Stimulated activated CD8-positive, alpha-beta memory T cell treated with anti-CD3 and anti-CD28 coated beads, Interleukin-2, amount 100 ng/mL, for 1 hour (primary cell): Measurements from ENCODE around the gene ITPR1.
"Not testable (repeated sequence)": the region's sequence is repeated elsewhere in the genome, so short reads cannot be mapped to it uniquely, and the experiment has no call there.

Experiments
- DNase-seq, 2 donors: peaks; one replicate each; pipeline ENCODE4 v3.0.0-alpha.2; 2020; ENCODE audit warnings: low read depth in 2 of 2

The ITPR1 gene

DNA sequence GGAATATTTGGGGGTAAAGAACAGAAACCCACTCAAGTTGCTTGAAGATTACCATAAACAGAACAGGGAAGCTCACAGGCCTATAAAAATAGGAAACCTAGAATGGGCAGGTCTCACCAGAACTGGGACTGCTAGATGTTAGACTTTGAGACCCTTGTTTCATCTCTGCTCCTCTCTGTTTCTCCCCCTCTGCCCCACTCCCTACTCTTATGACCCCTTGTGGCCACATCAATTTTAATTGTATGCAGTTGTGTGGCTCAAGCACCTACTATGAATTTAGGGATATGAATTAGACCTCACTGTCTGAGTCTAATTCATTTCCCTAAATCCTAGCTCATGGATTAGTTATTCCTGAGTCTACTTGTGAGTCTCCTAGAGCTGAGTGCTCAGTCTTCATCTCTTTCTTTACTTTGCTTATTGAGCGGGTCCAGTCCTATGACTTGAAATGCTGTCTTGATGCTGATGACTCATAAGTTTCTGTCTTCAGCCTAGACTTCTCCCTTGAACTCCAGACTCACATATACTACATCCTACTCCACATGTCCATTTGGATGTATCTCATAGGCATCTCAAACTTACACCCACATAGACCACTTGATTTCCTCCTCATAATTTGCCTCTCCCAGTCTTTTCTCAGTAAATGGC, 78.7 kb downstream of the ITPR1 start:
- DNase-seq, result no peak

DNA sequence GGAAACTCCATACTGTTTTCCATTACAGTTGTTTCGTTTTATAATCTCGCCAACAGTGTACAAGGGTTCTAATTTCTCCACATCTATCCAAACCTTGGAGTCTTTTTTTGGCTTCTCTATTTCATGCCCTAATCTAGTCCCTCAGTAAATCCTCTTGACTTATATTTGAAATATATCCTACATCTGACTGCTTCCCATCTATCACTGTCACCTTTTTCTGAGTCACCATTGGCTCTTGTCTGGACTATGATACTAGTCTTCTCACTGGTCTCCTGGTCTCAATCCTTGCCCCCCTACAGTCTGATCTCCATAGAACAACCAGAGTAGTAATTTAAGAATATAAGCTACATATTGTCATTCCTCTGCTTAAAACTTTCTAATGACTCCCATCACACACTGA, 80.0 kb downstream of the ITPR1 start:
- DNase-seq, result no peak

DNA sequence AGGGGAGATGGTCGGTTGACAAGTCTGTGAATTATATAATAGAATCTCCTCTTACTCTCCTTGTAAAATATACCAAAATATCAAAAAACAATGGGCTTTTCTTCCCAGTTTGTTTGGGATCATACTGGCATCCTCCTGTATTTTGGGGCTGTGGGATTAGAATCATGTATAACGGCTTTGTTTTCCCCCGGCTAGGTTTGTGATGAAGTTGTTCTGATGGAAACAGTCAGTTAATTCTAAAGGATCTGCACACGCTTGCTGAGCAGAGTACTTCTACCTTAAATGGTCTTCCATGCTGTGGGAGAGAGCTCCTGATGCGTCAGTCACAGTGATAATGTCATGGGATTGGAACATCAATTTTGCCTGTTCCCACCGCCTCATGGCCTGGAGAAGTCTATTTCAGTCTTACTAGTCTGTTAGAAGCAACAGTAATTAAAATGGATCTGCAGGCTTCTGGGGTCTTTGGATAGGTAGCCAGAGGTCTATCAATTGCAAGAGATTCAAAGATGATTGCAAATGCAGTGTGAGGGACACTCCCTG, 81.3 kb downstream of the ITPR1 start:
- no peak for DNase-seq

DNA sequence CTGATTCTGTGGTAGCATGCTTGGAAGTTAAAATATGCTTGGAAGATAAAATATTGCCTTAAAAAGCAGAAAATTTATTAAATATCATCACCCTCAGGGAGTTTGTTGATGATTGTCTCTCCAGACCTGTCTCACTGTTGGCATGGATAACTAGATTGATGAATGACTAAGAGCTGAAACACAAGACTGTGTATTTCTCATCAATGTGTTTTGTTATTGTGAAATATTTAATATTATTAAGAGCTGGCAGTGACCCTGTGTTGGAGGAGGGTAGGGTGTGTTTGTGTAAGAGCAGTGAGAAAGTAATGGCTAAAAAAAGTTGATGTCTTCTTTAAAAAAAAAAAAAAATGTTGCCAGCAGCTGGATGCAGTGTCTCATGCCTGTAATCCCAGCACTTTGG, 82.2 kb downstream of the ITPR1 start:
- no peak for DNase-seq

DNA sequence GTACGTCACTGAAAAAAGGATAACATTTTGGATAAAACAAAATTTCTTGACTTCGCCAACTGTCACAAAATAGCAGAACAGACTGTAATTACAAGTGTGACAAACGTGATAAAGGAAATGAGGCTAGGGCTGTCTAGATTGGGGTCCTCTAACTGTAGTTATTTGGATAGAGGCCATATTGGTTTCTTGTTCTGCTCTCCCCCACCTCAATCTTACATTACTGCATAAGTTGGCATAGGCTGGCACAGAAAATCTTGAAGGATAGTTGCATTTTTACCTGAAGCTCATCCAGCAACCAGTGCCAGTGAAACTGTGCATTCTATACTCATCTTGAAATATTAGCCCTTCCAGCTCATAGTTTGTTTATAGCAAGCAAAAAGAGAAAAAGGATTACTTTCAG, 84.6 kb downstream of the ITPR1 start:
- no peak for DNase-seq

DNA sequence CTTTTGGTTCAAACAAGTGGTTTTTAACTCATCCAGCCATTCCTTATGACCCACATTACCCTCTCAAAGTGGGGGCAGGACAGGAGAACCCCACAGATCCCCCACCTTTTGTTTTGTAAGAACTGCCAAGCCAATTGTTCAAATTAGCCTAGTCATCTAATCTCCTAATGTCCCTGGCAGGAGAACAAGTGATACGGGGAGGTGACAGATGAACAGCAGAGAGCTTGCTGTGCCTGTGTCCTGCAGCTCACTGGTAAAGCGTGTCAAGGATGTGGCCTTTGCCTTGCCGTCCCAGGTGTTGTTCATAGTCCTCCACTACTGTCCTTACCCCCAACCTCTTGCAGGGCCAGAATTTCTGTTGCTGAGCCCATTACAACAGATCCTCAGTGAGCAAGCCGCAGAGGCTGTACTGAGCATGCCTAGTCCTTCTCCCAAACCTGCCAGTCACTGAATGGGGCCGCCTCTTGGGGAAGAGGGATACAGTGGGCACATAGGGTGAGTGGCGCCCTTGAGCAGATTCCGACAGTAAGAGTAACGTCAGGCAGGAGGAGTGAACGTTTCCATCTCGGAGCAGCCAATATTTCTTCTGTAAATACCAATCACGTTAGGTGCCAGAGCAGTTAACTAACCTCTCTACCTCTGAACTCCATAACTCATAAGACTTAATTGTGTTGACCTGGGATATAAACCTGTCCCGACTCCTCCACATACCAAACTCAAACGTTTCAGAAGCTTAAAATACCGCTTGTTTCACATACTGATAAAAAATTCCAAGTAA, 87.4 kb downstream of the ITPR1 start:
- DNase-seq, result no peak

DNA sequence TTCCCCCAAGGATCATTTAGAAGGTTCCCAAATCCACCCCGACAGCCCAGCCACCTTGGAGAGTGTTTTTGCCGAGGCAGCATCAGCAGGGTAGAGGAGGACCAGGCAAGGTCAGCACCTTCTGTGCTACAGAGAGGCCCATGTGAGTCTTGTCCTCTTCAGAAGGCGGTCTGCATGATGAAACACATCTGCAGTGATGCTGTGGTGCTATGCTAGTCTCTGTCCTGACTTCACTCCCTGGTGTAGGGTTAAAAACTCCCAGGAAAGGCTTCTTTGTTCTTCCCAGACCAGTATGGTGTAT, 87.9 kb downstream of the ITPR1 start:
- DNase-seq, result no peak

DNA sequence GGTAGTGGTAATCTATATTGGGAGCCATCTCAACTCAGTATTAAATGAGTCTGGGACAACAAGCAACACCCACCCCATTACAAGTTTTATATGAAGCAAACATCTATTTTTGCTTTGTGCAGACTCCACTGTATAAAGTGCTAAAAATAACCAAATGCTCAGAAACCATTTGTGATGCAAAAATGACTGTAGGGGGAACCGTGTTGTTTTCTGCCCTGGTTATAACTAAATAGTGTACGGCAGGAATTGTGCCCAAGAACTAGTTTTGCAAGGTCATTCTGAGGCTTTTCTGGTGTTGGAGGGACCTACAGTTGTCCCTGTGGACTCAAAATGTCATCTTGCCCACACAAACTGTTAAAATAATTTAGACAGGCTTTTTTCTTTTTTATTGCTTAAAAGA, 88.3 kb downstream of the ITPR1 start:
- DNase-seq, result no peak

DNA sequence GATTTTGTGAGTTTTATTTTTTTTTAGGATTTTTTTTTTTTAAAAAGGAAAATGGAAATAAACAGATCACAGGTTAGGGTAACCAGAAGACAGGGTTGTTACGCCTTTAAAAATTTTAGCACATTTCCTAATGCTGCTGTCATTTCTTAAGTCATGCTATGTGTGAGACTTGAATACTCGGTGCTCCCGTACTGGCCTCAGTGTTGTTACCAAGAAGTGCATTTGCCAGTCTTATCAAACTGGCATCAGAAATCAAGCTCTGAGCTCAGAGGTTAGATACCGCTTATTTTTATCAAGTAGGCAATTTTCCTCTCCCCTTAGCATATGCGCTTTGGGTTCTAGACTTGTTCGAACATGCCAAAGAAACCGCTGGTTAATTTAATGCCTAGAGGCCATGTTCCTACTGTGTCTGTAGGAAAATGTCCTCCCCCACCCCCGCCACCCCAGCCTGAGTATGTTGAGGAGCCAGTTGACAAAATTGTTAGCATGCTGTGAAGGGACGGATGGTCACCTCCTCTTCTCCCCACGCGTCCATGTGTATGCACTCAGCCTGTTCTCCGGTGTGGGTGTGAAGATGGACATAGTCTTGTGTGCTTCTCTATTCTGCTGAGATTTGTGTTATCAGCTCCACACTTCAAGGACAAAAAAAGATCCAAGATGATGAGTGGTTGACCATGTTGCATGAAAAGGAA, 88.9 kb downstream of the ITPR1 start:
- DNase-seq, result no peak

DNA sequence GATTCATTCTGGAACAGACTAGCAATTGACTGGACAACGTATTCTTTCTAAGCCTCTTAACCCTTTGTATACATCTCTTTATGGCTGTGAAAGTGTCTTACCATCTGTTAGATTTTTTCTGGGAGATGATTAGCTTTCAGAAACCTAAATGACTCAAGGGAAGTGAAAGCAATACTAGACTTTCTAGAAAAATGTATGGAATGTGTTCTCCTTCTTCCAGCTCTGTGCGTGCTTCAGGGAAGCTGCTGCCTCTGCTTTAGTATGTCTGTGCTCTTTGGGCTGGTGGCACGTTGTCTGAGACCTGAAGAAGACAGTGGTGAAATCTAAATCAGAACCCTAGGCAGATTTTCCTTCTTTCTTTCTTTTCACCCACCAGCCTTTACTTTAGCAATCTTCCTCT, 89.5 kb downstream of the ITPR1 start:
- no peak for DNase-seq

DNA sequence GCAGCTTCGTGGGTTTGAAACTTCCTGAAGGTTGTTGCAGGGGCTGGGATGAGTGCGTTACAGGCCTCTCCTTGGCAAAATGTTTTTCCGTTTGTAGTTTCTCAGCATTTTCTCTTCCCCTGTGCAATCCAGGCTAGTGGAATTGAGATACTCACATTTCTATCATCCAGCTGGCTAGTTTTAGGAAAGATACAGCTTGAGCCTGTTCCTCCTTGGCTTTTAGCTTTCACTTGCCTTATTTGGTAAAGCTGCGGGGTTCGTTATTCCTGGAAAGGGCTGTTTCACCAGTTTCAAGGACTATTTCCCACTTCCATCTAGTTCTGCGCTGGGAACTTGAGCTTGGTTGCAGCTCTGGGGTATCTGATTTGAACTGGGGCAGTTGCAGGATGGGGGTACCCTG, 90.3 kb downstream of the ITPR1 start:
- no peak for DNase-seq

DNA sequence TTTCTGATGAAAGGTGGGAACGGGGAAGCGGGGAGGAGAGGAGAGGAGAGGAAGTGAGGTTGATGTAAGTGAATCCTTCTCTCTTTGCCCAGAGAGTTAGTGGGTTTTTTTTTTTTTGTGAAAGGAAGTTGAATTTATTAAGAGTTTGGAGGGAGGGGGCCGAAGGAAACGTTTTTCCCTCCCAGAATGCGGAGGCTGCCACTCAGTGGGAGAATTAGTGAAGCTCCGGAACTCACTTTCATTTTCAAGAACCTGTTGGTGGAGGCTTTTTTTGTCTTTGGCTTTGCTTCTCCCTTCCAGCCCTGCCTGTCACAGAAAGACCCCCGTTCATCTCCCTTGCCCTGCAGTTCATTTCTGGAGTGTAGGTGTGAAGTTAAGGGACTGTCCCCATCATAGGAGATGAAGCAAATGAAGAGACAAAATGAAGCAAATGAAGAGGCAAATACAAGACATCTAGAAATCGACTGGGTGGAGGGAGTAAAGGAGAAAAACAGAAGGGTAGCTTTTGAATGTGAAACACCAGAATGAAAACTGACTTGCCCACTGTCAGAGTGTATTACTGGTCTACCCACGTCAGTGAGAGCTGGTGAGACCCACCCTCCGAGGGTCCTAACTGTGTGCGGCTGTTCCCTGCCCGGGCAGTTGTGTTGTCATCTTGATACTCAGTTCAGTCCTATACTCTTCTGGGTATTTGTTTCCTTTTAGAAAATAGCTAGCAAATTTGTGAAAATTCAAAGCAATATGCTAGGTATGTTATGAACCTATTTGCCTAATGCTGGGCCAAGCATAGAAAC, 91.5 kb downstream of the ITPR1 start:
- DNase-seq, result no peak

DNA sequence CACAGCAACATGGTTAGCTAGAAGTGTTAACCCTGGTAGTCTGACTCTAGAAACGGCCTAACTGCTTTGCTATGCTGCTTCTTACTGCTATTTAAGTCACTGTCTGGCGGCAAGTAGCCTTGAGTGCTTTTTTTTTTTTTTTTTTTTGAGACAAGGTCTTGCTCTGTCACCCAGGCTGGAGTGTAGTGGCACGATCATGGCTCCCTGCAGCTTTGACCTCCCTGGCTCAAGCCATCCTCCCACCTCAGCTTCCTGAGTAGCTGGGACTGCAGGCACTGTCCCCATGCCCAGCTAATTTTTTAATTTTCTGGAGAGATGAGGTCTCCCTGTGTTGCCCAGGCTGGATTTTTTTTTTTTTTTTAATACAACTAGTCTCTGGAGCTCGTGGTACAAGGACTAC, 93.2 kb downstream of the ITPR1 start:
- DNase-seq, result no peak

DNA sequence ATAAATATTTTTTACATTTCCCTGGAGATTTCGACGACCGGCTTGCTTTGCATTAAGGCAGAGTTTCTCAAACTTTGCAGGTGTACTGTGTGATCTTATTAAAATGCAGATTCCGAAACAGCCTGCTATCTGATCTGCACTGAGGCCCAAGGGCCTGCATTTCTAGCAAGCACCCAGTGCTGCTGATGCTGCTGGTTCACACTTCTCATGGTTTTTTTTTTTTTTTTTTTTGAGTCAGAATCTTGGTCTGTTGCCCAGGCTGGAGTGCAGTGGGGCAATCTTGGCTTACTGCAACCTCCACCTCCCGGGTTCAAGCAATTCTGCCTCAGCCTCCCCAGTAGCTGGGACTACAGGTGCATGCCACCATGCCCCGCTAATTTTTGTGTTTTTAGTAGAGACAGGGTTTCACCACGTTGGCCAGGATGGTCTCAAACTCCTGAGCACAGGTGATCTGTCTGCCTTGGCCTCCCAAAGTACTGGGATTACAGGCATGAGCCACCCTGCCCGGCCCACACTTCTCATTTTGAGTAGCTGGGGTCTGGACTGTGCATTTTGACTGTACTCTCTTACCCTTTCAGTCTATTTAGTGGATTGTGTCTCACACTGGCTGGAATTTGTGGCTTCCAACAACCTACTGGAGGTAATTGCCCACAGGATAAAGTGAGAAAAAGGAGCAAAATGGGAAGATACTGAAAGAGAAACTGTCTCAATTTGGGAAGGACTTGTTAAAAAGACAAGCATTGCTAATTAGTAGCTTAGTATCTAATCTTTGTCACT, 94.1 kb downstream of the ITPR1 start:
- DNase-seq, result no peak

DNA sequence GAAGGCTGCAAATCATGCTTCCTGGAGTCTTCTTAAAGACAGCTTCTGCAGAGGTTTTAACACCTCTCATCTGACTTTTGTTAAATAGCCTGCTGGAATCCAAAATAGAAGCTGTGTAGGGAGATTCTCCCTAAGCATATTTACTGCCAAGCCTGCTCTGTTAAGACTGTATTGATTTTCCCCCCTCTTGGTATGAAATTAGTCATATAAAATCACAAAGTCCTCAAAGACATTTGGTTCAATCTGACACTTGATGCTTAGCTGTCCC, 94.6 kb downstream of the ITPR1 start:
- DNase-seq, result no peak

DNA sequence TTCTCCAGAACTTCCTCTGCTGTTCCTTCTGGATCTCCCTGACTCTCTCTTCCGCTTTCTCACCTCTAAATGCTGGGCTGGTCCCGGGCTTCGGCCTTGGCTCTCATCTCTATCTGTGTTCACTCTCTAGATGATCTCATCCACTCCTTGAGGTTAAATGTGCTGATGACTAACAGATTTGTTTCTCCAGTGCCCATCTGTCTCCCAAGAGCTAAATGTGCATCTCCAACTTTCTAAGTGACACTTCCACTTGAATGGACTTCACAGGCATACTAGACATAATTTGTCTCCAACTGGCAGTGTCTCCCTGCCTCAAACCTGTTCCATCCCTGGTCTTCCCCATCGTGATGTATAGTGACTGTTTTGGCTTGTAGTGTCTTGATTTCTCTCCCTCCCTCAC, 95.3 kb downstream of the ITPR1 start:
- DNase-seq, result no peak

DNA sequence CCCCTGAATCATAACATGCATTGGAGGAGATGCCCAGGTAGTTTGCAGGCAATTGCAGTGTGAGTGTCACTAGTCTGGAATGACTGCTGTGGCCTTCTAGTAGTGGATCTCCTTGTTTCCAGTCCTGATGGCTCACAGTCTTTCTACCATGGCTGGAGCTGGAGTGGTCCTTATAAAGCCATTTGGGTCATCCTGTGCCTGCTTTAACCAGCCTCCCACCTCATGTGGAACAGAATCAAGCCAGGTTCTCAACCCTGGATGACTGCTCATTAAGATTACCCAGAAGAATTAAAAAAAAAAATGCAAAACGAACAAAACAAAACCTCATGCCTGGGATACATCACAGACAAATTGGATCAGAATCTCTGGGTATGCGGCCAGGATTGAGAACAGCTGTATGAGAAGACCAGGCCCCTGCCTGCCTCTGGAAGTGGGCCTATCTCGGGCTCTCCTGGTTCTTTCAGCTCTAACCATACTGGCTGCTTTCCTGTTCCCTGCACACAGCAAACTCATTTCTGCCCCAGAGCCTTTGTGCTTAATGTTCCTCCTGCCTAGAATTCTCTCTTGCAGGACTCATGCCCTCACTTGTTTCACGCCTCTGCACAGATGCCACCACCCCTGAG, 96.4 kb downstream of the ITPR1 start:
- no peak for DNase-seq

DNA sequence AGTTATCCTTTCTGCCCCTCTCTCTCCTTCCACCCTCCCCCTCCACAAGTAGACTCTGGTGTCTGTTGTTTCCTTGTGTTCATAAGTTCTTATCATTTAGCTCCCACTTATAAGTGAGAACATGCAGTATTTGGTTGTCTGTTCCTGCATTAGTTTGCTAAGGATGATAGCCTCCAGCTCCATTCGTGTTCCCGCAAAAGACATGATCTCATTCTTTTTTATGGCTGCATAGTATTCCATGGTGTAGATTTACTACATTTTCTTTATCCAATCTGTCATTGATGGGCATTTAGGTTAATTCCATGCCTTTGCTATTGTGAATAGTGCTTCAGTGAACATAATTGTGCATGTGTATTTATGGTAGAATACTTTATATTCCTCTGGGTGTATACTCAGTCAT, 97.7 kb downstream of the ITPR1 start:
- not testable (repeated sequence) for DNase-seq

DNA sequence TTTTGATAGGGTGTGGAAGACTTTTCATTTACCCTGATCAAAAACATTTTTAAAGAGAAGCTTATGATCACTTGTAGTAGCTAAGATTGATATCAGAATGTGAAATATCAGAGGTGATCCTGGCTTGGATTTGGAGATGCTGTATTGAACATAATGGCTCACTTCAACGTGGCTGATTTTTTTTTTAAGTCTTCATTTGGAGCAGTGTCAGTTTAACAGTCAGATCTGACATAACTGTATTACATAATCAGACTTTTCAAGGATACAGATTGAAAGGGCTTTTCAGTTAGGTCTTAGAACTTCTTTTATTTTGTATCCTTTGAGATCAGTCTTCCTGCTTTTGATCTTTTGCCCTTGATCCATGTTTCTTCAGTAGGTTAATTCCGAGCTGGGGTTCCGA, 98.5 kb downstream of the ITPR1 start:
- DNase-seq, result no peak

DNA sequence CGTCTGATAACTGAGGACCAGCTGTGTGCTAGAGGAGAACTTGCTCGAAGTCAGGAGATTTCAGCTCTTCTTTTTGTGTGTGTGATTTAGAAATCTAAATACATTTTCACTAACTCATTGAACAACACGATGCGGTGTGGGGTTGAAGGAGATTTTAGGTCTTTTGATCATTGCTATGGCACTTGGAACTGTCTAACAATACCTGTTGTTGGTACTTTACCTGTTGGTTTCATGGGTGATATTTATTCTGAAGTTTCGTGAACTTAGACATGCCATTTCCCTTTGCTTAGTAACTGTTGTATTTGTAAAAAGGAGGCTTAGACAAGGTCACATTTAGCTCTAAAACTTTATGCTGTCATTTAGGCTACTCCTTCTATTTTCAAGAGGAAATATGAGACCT, 99.9 kb downstream of the ITPR1 start:
- DNase-seq, result no peak

DNA sequence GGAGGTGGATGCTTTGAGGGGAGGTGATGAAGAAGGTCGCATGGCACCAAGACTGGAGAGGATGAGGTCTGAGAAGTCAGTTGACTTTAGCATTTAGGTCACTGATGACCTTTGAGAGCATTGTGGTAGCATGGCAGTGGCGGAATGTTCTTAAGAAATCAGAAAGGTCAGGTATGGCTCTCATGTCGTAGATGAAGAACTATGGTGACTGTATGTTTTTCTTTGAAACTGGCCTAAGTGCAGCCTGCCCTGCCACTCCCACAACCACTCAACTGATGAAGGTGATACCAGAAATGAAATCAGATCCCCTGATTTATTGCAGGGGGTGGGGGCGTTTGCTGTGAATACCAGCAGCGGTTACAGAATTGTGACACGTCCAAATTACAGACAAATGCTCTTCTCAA, 102.6 kb downstream of the ITPR1 start:
- DNase-seq, result no peak
